Stimulated activated CD8-positive, alpha-beta memory T cell treated with anti-CD3 and anti-CD28 coated beads, Interleukin-15, amount 100 ng/mL, for 48 hours (primary cell): ENCODE measurements around the gene ITGAX.

Experiments used
- DNase-seq, 2 donors: peaks; one replicate each; pipeline ENCODE4 v3.0.0-alpha.2; 2020; ENCODE audit warnings: low read depth in 2 of 2

Gene ITGAX

GRCh38 chr16:31348579-31348978 lies 6.4 kb upstream of the ITGAX start:
- no peak for DNase-seq

GRCh38 chr16:31350275-31351005 lies 4.5 kb upstream of the ITGAX start:
- DNase-seq: no peak

- no peak for DNase-seq
Measured at GRCh38 chr16:31351246-31351941, 3.6 kb upstream of the ITGAX start.

- peak in 1 of 2 donors; percentile 62 for DNase-seq
Measured at GRCh38 chr16:31351942-31352325, 3.0 kb upstream of the ITGAX start.

GRCh38 chr16:31352376-31353115 lies 2.4 kb upstream of the ITGAX start:
- no peak for DNase-seq

- DNase-seq: no peak
Measured at GRCh38 chr16:31355431-31356100, 590 bp downstream of the ITGAX start.

- no peak for DNase-seq
Measured at GRCh38 chr16:31356566-31357323, 1.8 kb downstream of the ITGAX start.

GRCh38 chr16:31357324-31358109 lies 2.5 kb downstream of the ITGAX start:
- no peak for DNase-seq

GRCh38 chr16:31360251-31360650 lies 5.3 kb downstream of the ITGAX start:
- DNase-seq: no peak

- no peak for DNase-seq
Measured at GRCh38 chr16:31361201-31362110, 6.5 kb downstream of the ITGAX start.

- DNase-seq: no peak
Measured at GRCh38 chr16:31362476-31363405, 7.8 kb downstream of the ITGAX start.

GRCh38 chr16:31363721-31364120 lies 8.7 kb downstream of the ITGAX start:
- DNase-seq: no peak

GRCh38 chr16:31364421-31364820 lies 9.4 kb downstream of the ITGAX start:
- DNase-seq: no peak

GRCh38 chr16:31365131-31365865 lies 10.3 kb downstream of the ITGAX start:
- DNase-seq: no peak

- DNase-seq: no peak
Measured at GRCh38 chr16:31367853-31368252, 12.9 kb downstream of the ITGAX start.

GRCh38 chr16:31371008-31371407 lies 16.0 kb downstream of the ITGAX start:
- no peak for DNase-seq

- no peak for DNase-seq
Measured at GRCh38 chr16:31371619-31372484, 16.9 kb downstream of the ITGAX start.
